ENCODE measurements around the gene MROH7. TPM values are rescaled to one million over a fixed set of nuclear protein-coding genes. Genes with fewer than 3 reads are reported as not detected.

The MROH7 gene
- total RNA-seq, 1 experiment from 2014 or later: not detected

DNA sequence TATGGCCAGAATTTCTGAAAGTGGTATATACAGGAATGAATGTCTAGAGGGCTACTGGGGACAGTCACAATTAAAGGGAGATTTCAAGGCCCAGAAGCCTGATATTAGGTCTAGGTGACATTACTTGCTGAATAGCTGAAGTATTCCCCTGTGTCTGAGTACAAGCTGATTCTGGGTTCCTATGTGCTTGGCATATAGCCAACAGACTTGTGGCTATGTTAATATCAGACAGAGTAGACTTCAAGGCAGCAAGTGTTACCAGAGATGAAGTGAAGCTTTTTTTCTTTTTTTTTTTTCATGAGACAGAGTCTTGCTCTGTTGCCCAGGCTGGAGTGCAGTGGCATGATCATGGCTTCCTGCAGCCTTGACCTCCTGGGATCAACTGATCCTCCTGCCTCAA, 82.4 kb downstream of the MROH7 start:
- POLR2A ChIA-PET (ENCODE audit: low non-redundant PET): no interaction called here
- no peaks in the 10 kb centered on the region for H3K4me1 ChIP-seq (ENCODE audit: insufficient read depth, low read length, poor library complexity, severe bottlenecking)
- DNase-seq (ENCODE audit: low spot score): no peak
- no peaks in the 10 kb centered on the region for H3K9me3 ChIP-seq (ENCODE audit: low read depth, low read length, poor library complexity, severe bottlenecking)
- BruUV-seq (replicated peaks): no TSS peak
- H3K27me3 ChIP-seq (replicated peaks; ENCODE audit: insufficient read depth, low read depth, low read length, poor library complexity): no peaks in the 10 kb centered on the region
- H3K4me3 ChIP-seq (ENCODE audit: low read depth, low read length, poor library complexity, severe bottlenecking): no peak overlapping the region
- H3K27ac ChIP-seq (ENCODE audit: low read depth, low read length, poor library complexity, severe bottlenecking): no peak overlapping the region
- H3K36me3 ChIP-seq (ENCODE audit: insufficient read depth, low read length, poor library complexity, severe bottlenecking): peaks cover 47% of the 10 kb centered on the region
- intact Hi-C loops (cut with micrococcal nuclease; ENCODE audit: unreplicated experiment): no loop called here
- CTCF ChIA-PET: no interaction called here
- no peak for TF ChIP-seq EZH2 (IDR thresholded peaks at IDR 0.05; ENCODE audit: borderline replicate concordance, low read depth, low read length, poor library complexity, severe bottlenecking)
- TF ChIP-seq, protein P1, sequence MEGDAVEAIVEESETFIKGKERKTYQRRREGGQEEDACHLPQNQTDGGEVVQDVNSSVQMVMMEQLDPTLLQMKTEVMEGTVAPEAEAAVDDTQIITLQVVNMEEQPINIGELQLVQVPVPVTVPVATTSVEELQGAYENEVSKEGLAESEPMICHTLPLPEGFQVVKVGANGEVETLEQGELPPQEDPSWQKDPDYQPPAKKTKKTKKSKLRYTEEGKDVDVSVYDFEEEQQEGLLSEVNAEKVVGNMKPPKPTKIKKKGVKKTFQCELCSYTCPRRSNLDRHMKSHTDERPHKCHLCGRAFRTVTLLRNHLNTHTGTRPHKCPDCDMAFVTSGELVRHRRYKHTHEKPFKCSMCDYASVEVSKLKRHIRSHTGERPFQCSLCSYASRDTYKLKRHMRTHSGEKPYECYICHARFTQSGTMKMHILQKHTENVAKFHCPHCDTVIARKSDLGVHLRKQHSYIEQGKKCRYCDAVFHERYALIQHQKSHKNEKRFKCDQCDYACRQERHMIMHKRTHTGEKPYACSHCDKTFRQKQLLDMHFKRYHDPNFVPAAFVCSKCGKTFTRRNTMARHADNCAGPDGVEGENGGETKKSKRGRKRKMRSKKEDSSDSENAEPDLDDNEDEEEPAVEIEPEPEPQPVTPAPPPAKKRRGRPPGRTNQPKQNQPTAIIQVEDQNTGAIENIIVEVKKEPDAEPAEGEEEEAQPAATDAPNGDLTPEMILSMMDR (conservative IDR thresholded peaks at IDR 0.05; ENCODE audit: low read depth, low read length): no peak

DNA sequence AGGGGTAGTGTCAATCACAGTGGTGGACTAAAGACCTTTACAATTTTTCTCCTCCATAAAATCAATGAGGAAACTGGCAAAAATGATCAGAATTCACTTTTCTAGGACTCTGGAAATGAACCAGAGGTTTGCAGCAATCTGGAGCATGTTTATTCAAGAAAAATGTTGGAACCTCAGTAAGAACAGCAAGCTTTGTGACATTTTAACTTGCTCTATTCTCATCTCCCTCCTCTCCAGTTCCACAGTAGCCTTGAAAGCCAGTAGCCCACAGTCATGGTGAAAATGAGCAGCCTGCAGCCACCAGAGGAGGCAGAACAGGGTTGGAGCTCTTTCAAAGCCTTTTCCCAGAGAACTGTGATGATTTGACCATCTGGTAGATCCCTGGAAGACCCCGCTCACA, 83.2 kb downstream of the MROH7 start:
- intact Hi-C loops (cut with micrococcal nuclease; ENCODE audit: unreplicated experiment): no loop called here
- Histone ChIP-seq H3K4me3 (ENCODE audit: low read depth, low read length, poor library complexity, severe bottlenecking) (no peak overlapping the region), H3K4me1 (ENCODE audit: insufficient read depth, low read length, poor library complexity, severe bottlenecking) (no peaks in the 10 kb centered on the region), H3K27me3 (replicated peaks; ENCODE audit: insufficient read depth, low read depth, low read length, poor library complexity) (no peaks in the 10 kb centered on the region), H3K36me3 (ENCODE audit: insufficient read depth, low read length, poor library complexity, severe bottlenecking) (peaks cover 47% of the 10 kb centered on the region), H3K27ac (ENCODE audit: low read depth, low read length, poor library complexity, severe bottlenecking) (no peak overlapping the region), H3K9me3 (ENCODE audit: low read depth, low read length, poor library complexity, severe bottlenecking) (no peaks in the 10 kb centered on the region)
- DNase-seq (ENCODE audit: low spot score): no peak
- no TSS peak for BruUV-seq (replicated peaks)
- TF ChIP-seq, protein P1 (conservative IDR thresholded peaks at IDR 0.05; ENCODE audit: low read depth, low read length): no peak
- no peak for TF ChIP-seq EZH2 (IDR thresholded peaks at IDR 0.05; ENCODE audit: borderline replicate concordance, low read depth, low read length, poor library complexity, severe bottlenecking)
- ChIA-PET CTCF (no interaction called here), POLR2A (ENCODE audit: low non-redundant PET) (no interaction called here)

DNA sequence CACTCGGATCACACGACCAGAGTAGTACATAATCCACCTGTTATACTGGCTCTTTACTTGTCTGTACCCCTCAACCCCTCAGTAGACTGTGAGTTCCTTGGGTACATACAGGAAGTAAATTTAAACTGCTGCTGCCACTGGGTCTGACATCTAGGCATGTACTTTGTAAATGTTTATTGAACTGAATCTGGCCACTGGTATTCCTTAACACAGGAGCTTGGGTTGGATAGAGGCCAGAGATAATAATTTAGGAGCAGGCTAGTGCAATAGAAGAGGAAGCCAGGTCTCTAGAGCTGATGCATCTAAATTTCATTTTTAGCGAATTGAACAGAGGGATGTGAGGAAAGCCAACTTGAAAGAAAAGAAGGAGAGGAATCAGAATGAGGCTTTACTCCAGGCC, 86.4 kb downstream of the MROH7 start:
- Histone ChIP-seq H3K27me3 (replicated peaks; ENCODE audit: insufficient read depth, low read depth, low read length, poor library complexity) (no peaks in the 10 kb centered on the region), H3K4me1 (ENCODE audit: insufficient read depth, low read length, poor library complexity, severe bottlenecking) (no peaks in the 10 kb centered on the region), H3K4me3 (ENCODE audit: low read depth, low read length, poor library complexity, severe bottlenecking) (no peak overlapping the region), H3K36me3 (ENCODE audit: insufficient read depth, low read length, poor library complexity, severe bottlenecking) (peaks cover 34% of the 10 kb centered on the region), H3K27ac (ENCODE audit: low read depth, low read length, poor library complexity, severe bottlenecking) (no peak overlapping the region), H3K9me3 (ENCODE audit: low read depth, low read length, poor library complexity, severe bottlenecking) (no peaks in the 10 kb centered on the region)
- TF ChIP-seq, protein P1 (conservative IDR thresholded peaks at IDR 0.05; ENCODE audit: low read depth, low read length): no peak
- TF ChIP-seq EZH2 (IDR thresholded peaks at IDR 0.05; ENCODE audit: borderline replicate concordance, low read depth, low read length, poor library complexity, severe bottlenecking): no peak
- no TSS peak for BruUV-seq (replicated peaks)
- intact Hi-C loops (cut with micrococcal nuclease; ENCODE audit: unreplicated experiment): no loop called here
- ChIA-PET POLR2A (ENCODE audit: low non-redundant PET) (no interaction called here), CTCF (no interaction called here)
- no peak for DNase-seq (ENCODE audit: low spot score)

All from A673 (cell line).